Lower leg skin (tissue), 4 donors: ENCODE results near the gene ATP6V0E1. TPM values are rescaled to one million over a fixed set of nuclear protein-coding genes. Genes with fewer than 3 reads are reported as not detected.

ENCODE experiments used
- DNase-seq, 2 donors: peaks; one replicate each; pipeline ENCODE4 v3.0.0-alpha.2; 2019; ENCODE audit warnings: low spot score in 2 of 2
- H3K4me3 ChIP-seq: fragments of 200-600 bp; sonication (generic); 2 replicates; pipeline ENCODE4 v1.5.1; 2017; ENCODE audit warnings: mild to moderate bottlenecking, low read depth; ENCODE audit not compliant: poor library complexity, severe bottlenecking
- CTCF ChIP-seq, 3 donors: fragments of 450-650 bp; IDR thresholded peaks; one replicate each; pipeline ENCODE4 v1.5.1; 2016; ENCODE audit warnings: antibody characterized with exemption in 3 of 3, mild to moderate bottlenecking in 3 of 3, moderate library complexity in 2 of 3
- POLR2A ChIP-seq, 2 donors: fragments of 450-650 bp; IDR thresholded peaks; one replicate each; pipeline ENCODE4 v1.6.1; 2016 to 2017; ENCODE audit warnings: antibody characterized with exemption in 2 of 2, mild to moderate bottlenecking in 1 of 2, moderate library complexity in 1 of 2
- WGBS, 2 donors: methylation state at CpG; one replicate each; pipeline ENCODE4 v1.1.5; 2018; 5-methylcytosine and 5-hydroxymethylcytosine counted together
- intact Hi-C: fragments of 100-400 bp; cut with DNase I; formaldehyde crosslinking; loops from one replicate; pipeline ENCODE4 v1.15.0; 2023; ENCODE audit warnings: low total_unique reads
- total RNA-seq, 4 donors: library from RNA; depleted of rRNA; stranded (reverse); fragments of >200 nt; gene quantifications; one replicate each; pipeline ENCODE4 v1.1.0, GENCODE V29; 2016

Gene ATP6V0E1
- total RNA-seq, 4 donors from 2014 or later = 47.3 to 110 (median 86.4) TPM

GRCh38 chr5:172979778-172980177 is 3.8 kb upstream of the ATP6V0E1 start:
- TF ChIP-seq POLR2A (IDR thresholded peaks at IDR 0.05) = no peak
- 83 to 93% methylated on average over 4 of the region's 4 CpGs for WGBS, 2 donors
- intact Hi-C loops = loop anchor here (10.0 kb wide), 1 partner anchor 165 kb away; the partner anchor contains the start of gene BNIP1
- no peak overlapping the region for H3K4me3 ChIP-seq
- no peak for DNase-seq

- no peak for TF ChIP-seq POLR2A (IDR thresholded peaks at IDR 0.05)
- no peak for TF ChIP-seq CTCF (IDR thresholded peaks at IDR 0.05)
- intact Hi-C loops = loop anchor here (10.0 kb wide), 1 partner anchor 163 kb away; the partner anchor contains the start of gene BNIP1
- WGBS, 2 donors = 90 to 94% methylated on average over 7 of the region's 7 CpGs
Observed at GRCh38 chr5:172981931-172982330, 1.6 kb upstream of the ATP6V0E1 start.

GRCh38 chr5:172984244-172984953 is 828 bp downstream of the ATP6V0E1 start:
- 1 to 2% methylated on average over 15 of the region's 15 CpGs for WGBS, 2 donors
- intact Hi-C loops = loop anchor here (10.0 kb wide), 1 partner anchor 160 kb away; the partner anchor contains the start of gene BNIP1
- peak overlapping the region; percentile 95 for H3K4me3 ChIP-seq
- DNase-seq = peak; percentile 81 to 94
- TF ChIP-seq CTCF (IDR thresholded peaks at IDR 0.05) = no peak
- no peak for TF ChIP-seq POLR2A (IDR thresholded peaks at IDR 0.05)

More at GRCh38 chr5:172981931-172982330, 1.6 kb upstream of the ATP6V0E1 start:
- H3K4me3 ChIP-seq = no peak overlapping the region
- DNase-seq = no peak

GRCh38 chr5:172985596-172985995 is 2.0 kb downstream of the ATP6V0E1 start:
- intact Hi-C loops = loop anchor here (10.0 kb wide), 1 partner anchor 159 kb away; the partner anchor contains the start of gene BNIP1
- no peak overlapping the region for H3K4me3 ChIP-seq
- DNase-seq = no peak
- no peak for TF ChIP-seq CTCF (IDR thresholded peaks at IDR 0.05)
- TF ChIP-seq POLR2A (IDR thresholded peaks at IDR 0.05) = no peak

- intact Hi-C loops = loop anchor here (10.0 kb wide), 1 partner anchor 157 kb away; the partner anchor contains the start of gene BNIP1
- H3K4me3 ChIP-seq = no peak overlapping the region
- TF ChIP-seq POLR2A (IDR thresholded peaks at IDR 0.05) (no peak), CTCF (IDR thresholded peaks at IDR 0.05) (no peak)
- WGBS, 2 donors = 68% methylated on average over 3 of the region's 3 CpGs
- DNase-seq = no peak
Observed at GRCh38 chr5:172988276-172988675, 4.7 kb downstream of the ATP6V0E1 start.

- 94 to 95% methylated on average over 8 of the region's 8 CpGs for WGBS, 2 donors
- no peak for DNase-seq
- no peak overlapping the region for H3K4me3 ChIP-seq
- intact Hi-C loops = no loop called here
- TF ChIP-seq CTCF (IDR thresholded peaks at IDR 0.05) = no peak
- TF ChIP-seq POLR2A (IDR thresholded peaks at IDR 0.05) = no peak
Observed at GRCh38 chr5:172990776-172991175, 7.2 kb downstream of the ATP6V0E1 start.
